Spleen (tissue), 11 donors: ENCODE measurements around the gene FOXQ1. TPM values are rescaled to one million over a fixed set of nuclear protein-coding genes. Genes with fewer than 3 reads are reported as not detected.

Source experiments
- DNase-seq: peaks from one replicate; pipeline ENCODE4 v3.0.0-alpha.2; 2020
- H3K27ac ChIP-seq, 8 donors: fragments of 200-600 bp; sonication (generic) in 7 of 8; 1 replicate in 4 of 8; 2 replicates in 4 of 8; pipeline versions ENCODE4 v1.5.0 to v1.8.0; 2016 to 2021; ENCODE audit warnings: inconsistent platforms in 4 of 8, mild to moderate bottlenecking in 4 of 8, moderate library complexity in 1 of 8
- H3K27me3 ChIP-seq, 7 donors: fragments of 200-600 bp; sonication (generic) in 6 of 7; replicated peaks in 1 of 7; 1 replicate in 4 of 7; 2 replicates in 3 of 7; pipeline versions ENCODE4 v1.5.0 to v1.8.0; 2016 to 2021; ENCODE audit warnings: inconsistent platforms in 3 of 7, mild to moderate bottlenecking in 1 of 7
- H3K36me3 ChIP-seq, 6 donors: fragments of 200-600 bp; sonication (generic) in 5 of 6; 1 replicate in 4 of 6; 2 replicates in 2 of 6; pipeline versions ENCODE4 v1.5.0 to v1.8.0; 2016 to 2021; ENCODE audit warnings: inconsistent platforms in 2 of 6
- H3K4me1 ChIP-seq, 6 donors: fragments of 200-600 bp; sonication (generic) in 5 of 6; 1 replicate in 3 of 6; 2 replicates in 3 of 6; pipeline versions ENCODE4 v1.5.0 to v1.8.0; 2016 to 2021; ENCODE audit warnings: inconsistent platforms in 3 of 6
- H3K4me3 ChIP-seq, 8 donors: fragments of 200-600 bp; sonication (generic) in 7 of 8; 1 replicate in 4 of 8; 2 replicates in 4 of 8; pipeline versions ENCODE4 v1.5.0 to v1.8.0; 2016 to 2021; ENCODE audit warnings: inconsistent platforms in 4 of 8, mild to moderate bottlenecking in 4 of 8, moderate library complexity in 2 of 8
- H3K9me3 ChIP-seq, 8 donors: fragments of 200-600 bp; sonication (generic) in 7 of 8; 1 replicate in 4 of 8; 2 replicates in 4 of 8; pipeline versions ENCODE4 v1.5.0 to v1.8.0; 2016 to 2021; ENCODE audit warnings: inconsistent platforms in 4 of 8
- POLR2A ChIP-seq, 3 donors: fragments of 450-650 bp; IDR thresholded peaks; one replicate each; pipeline ENCODE4 v1.5.1; 2017; ENCODE audit warnings: antibody characterized with exemption in 3 of 3, mild to moderate bottlenecking in 1 of 3
- POLR2AphosphoS5 ChIP-seq, 3 donors: sonication (generic); formaldehyde crosslinking; IDR thresholded peaks; one replicate each; pipeline ENCODE4 v1.5.1; 2017; ENCODE audit warnings: antibody characterized with exemption in 3 of 3
- WGBS, 5 donors: extraction: QIAGEN DNeasy Blood & Tissue Kit in 3 of 5; methylation state at CpG; one replicate each; pipeline versions ENCODE4 v1.1.5 to v1.1.7; 2013 to 2018; 5-methylcytosine and 5-hydroxymethylcytosine counted together
- intact Hi-C: fragments of 100-400 bp; cut with DNase I; formaldehyde crosslinking; loops from one replicate; pipeline ENCODE4 v1.15.0; 2023; ENCODE audit warnings: low total_unique reads
- polyA plus RNA-seq, 3 donors: library from polyadenylated mRNA; stranded (reverse); fragments of 200-250 nt; gene quantifications; one replicate each; pipeline ENCODE4 v1.2.1, GENCODE V29; 2013
- total RNA-seq, 7 donors: library from RNA; depleted of rRNA in 3 of 7; stranded (reverse); fragments of >200 nt in 3 of 7; fragmentation: NEBNext Ultra II Directional in 4 of 7; extraction: Animal tissue kit (Norgen Biotek cat#: 25700) in 4 of 7; gene quantifications; one replicate each; pipeline versions ENCODE4 v1.1.0 to v1.2.1, GENCODE V29; 2016 to 2021
- TF ChIP-seq, protein P1 (sequence below), 11 experiments: fragments of 200-600 bp in 7 of 11; fragments of 450-650 bp in 4 of 11; sonication (generic) in 4 of 11; IDR thresholded peaks in 8 of 11; conservative IDR thresholded peaks in 3 of 11; 1 replicate in 7 of 11; 2 replicates in 4 of 11; pipeline versions ENCODE4 v1.4.0 to v1.8.0; 2016 to 2021; ENCODE audit warnings: antibody characterized with exemption in 11 of 11, inconsistent platforms in 4 of 11, mild to moderate bottlenecking in 1 of 11
- donor health status: healthy with polysubstance abuse.
- donor health status: DM: no; HTN: no; CAD: no; lungs with moderate emphysema.
- donor health status: DM: no; HTN: no; CAD: no.
- donor health status: Bipolar disorder and iron deficiency.
- donor health status: healthy.
- donor health status: DM: no; HTN: no; CAD: no.
- donor health status: DM: yes; HTN: yes; CAD: no.

The FOXQ1 gene
- total and polyA plus RNA-seq, 10 donors = 0.10 to 0.33 (median 0.17) TPM; not detected in 4

DNA sequence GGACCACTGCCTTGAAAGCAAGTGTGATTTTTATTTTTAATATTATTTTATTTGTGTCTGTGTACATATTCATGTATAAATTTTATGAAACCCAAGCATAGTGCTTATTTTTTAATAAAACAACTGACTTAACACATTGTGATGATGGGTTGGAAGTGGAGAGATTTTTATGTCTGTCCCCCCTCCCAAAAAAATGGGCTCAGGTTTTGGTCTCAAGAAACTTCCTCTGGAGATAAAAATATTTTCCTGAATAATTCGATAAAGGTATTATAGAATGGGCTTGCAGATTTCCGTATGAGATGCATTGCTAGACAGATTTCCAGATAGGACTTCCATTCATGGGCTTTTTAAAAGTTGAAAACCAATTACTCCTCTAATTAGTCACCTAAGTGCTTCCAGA lies 2.7 kb downstream of the FOXQ1 start:
- intact Hi-C loops = loop anchor here (10.0 kb wide), 1 partner anchor 520 kb away; no protein-coding TSS in a partner anchor
- H3K9me3 ChIP-seq = peaks cover 0 to 7% (median 0%) of the 10 kb centered on the region in 8 donors
- no peak overlapping the region for H3K27ac ChIP-seq
- H3K27me3 ChIP-seq = peaks cover 2 to 79% (median 65%) of the 10 kb centered on the region in 7 donors
- 26 to 36% (median 32%) methylated on average over 2 of the region's 2 CpGs for WGBS, 5 donors
- peaks cover 17 to 47% (median 34%) of the 10 kb centered on the region in 6 donors for H3K4me1 ChIP-seq
- H3K4me3 ChIP-seq = no peak overlapping the region
- DNase-seq = no peak
- TF ChIP-seq, protein P1, sequence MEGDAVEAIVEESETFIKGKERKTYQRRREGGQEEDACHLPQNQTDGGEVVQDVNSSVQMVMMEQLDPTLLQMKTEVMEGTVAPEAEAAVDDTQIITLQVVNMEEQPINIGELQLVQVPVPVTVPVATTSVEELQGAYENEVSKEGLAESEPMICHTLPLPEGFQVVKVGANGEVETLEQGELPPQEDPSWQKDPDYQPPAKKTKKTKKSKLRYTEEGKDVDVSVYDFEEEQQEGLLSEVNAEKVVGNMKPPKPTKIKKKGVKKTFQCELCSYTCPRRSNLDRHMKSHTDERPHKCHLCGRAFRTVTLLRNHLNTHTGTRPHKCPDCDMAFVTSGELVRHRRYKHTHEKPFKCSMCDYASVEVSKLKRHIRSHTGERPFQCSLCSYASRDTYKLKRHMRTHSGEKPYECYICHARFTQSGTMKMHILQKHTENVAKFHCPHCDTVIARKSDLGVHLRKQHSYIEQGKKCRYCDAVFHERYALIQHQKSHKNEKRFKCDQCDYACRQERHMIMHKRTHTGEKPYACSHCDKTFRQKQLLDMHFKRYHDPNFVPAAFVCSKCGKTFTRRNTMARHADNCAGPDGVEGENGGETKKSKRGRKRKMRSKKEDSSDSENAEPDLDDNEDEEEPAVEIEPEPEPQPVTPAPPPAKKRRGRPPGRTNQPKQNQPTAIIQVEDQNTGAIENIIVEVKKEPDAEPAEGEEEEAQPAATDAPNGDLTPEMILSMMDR (IDR thresholded peaks at IDR 0.05 in 8 of 11, conservative IDR thresholded peaks at IDR 0.05 in 3 of 11) = no peak
- TF ChIP-seq POLR2AphosphoS5 (IDR thresholded peaks at IDR 0.05) = no peak
- no peak for TF ChIP-seq POLR2A (IDR thresholded peaks at IDR 0.05)
- H3K36me3 ChIP-seq = no peaks in the 10 kb centered on the region

DNA sequence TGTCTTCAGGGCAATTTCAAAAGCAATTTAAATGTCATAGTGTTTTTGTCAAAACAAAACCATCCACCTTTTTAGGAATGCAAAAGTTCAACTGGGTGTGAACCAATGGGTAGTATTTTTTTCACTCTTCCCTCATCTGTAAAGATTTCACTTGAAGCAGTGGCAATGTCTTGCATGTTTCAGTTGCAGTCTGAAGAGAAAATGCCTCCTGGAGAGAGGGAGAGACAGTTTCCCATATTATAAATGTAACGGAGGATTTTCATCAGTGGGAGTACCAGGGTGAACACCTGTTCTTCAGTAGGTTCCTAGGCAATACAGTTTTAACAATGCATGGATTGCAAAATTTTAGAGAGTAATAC lies 3.3 kb downstream of the FOXQ1 start:
- Histone ChIP-seq H3K4me3 (no peak overlapping the region), H3K36me3 (no peaks in the 10 kb centered on the region), H3K4me1 (peaks cover 17 to 47% (median 34%) of the 10 kb centered on the region in 6 donors), H3K9me3 (peaks cover 0 to 7% (median 0%) of the 10 kb centered on the region in 8 donors), H3K27me3 (peaks cover 2 to 74% (median 60%) of the 10 kb centered on the region in 7 donors), H3K27ac (no peak overlapping the region)
- no peak for DNase-seq
- intact Hi-C loops = loop anchor here (10.0 kb wide), 1 partner anchor 520 kb away; no protein-coding TSS in a partner anchor
- WGBS, 5 donors = 44 to 62% (median 56%) methylated on average over 1 of the region's 1 CpG
- no peak for TF ChIP-seq POLR2AphosphoS5 (IDR thresholded peaks at IDR 0.05)
- TF ChIP-seq, protein P1 (IDR thresholded peaks at IDR 0.05 in 8 of 11, conservative IDR thresholded peaks at IDR 0.05 in 3 of 11) = no peak
- no peak for TF ChIP-seq POLR2A (IDR thresholded peaks at IDR 0.05)

GRCh38 chr6:1315560-1316386 lies 3.9 kb downstream of the FOXQ1 start:
- Histone ChIP-seq H3K27ac (no peak overlapping the region), H3K27me3 (peaks cover 2 to 68% (median 54%) of the 10 kb centered on the region in 7 donors), H3K36me3 (no peaks in the 10 kb centered on the region), H3K9me3 (peaks cover 0 to 7% (median 0%) of the 10 kb centered on the region in 8 donors), H3K4me3 (peak overlapping the region in 6 of 8 donors; percentile 41 to 70 (median 47)), H3K4me1 (peaks cover 14 to 42% (median 32%) of the 10 kb centered on the region in 6 donors)
- intact Hi-C loops = loop anchor here (10.0 kb wide), 1 partner anchor 521 kb away; no protein-coding TSS in a partner anchor
- no peak for DNase-seq
- TF ChIP-seq POLR2AphosphoS5 (IDR thresholded peaks at IDR 0.05) (no peak), POLR2A (IDR thresholded peaks at IDR 0.05) (no peak)
- TF ChIP-seq, protein P1 (IDR thresholded peaks at IDR 0.05 in 8 of 11, conservative IDR thresholded peaks at IDR 0.05 in 3 of 11) = no peak
- WGBS, 5 donors = 17 to 26% (median 25%) methylated on average over 11 of the region's 11 CpGs

GRCh38 chr6:1316489-1316971 lies 4.6 kb downstream of the FOXQ1 start:
- no peaks in the 10 kb centered on the region for H3K36me3 ChIP-seq
- H3K4me3 ChIP-seq = peak overlapping the region; percentile 19 to 70 (median 43)
- peaks cover 0 to 7% (median 0%) of the 10 kb centered on the region in 8 donors for H3K9me3 ChIP-seq
- TF ChIP-seq POLR2A (IDR thresholded peaks at IDR 0.05) (no peak), POLR2AphosphoS5 (IDR thresholded peaks at IDR 0.05) (no peak)
- TF ChIP-seq, protein P1 (IDR thresholded peaks at IDR 0.05 in 8 of 11, conservative IDR thresholded peaks at IDR 0.05 in 3 of 11) = no peak
- 0 to 3% (median 2%) methylated on average over 1 to 33 of the region's 35 CpGs for whole genome bisulfite sequencing, 5 donors
- H3K27me3 ChIP-seq = peaks cover under 1 to 60% (median 47%) of the 10 kb centered on the region in 7 donors
- intact Hi-C loops = loop anchor here (10.0 kb wide), 1 partner anchor 522 kb away; no protein-coding TSS in a partner anchor
- H3K4me1 ChIP-seq = peaks cover 9 to 35% (median 24%) of the 10 kb centered on the region in 6 donors
- H3K27ac ChIP-seq = no peak overlapping the region
- no peak for DNase-seq
